GM18873 (cell line): ENCODE results near the gene FBXL7.
"Not testable (repeated sequence)": the region's sequence is repeated elsewhere in the genome, so short reads cannot be mapped to it uniquely, and the experiment has no call there.

Experiments used
- ATAC-seq: cut with Tn5 transposase; IDR thresholded peaks from one replicate; pipeline ENCODE4 v1.9.1; 2021; ENCODE audit warnings: mild to moderate bottlenecking, moderate library complexity, moderate number of reproducible peaks; ENCODE audit not compliant: unreplicated experiment, low FRiP score

Gene FBXL7

DNA sequence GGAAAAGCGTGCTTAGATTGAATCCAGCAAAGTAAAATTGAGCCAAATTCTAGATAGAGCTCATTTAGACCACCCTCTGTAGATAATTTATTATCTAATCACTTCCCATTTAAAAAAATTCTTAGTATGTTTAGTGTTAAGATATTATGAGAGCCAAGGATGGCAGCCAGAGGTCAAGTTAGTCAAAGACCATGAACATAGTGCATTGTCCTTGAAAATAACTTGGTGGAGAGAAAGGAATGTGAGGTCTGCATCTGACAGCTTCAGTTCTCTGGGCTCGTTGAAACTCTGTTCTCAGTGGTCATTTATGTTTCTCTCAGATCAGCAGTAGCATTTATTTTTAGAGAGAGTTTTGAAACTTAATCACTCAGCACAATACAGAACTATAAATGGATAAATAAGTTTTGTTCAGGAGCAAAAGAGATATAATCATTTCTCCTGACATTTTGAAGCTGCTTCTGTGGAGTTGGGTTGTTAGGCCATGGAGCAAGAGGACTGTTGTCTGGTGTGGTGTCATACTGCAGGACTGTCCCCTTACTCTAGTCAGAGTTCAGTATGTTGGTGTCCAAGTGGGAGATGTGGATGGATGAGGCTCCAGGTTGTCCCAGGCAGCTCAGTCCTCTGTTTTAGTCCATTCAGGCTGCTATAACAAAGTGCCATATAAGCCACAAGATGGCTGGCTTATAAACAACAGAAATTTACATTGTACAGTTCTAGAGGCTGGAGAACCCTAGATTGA lies 337.7 kb downstream of the FBXL7 start:
- ATAC-seq = no peak

DNA sequence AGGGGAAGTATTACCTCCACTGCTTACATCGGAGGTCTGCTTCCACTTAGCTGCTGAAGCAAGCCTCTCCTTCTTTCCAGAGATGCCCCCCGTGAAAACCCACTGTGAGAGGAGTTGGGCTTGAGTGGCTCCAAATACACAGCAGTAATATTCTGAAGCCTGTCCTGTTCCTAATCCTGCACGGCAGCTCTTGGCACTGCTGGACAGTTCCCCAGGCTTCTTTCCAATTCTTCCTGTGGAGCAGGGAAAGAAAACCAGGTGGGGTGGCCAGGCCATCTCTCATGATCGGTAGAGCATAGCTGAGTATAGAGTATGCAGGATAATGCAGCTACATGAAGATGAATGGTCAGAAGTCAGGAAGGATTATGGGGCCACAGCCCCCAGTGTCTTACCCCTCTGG lies 344.3 kb downstream of the FBXL7 start:
- ATAC-seq = no peak

DNA sequence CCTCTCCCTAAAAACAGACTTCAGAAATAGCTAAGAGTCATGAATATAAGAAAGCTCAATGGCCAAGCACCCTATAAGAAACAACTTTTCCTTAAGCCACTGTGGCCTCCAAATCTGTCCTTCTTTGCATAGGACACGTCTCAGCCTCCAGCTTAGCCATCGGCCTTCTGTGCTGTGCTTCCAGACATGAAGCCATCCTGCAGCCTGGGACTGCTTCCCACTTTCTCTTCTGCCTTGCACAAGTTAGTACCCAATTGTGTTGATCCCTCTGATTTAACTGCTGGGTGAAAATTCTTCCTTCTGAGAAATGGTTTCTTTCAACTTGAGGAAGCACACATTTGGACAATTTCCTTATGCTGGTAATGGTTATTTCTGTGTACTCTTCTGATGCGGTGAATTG lies 344.9 kb downstream of the FBXL7 start:
- no peak for ATAC-seq

DNA sequence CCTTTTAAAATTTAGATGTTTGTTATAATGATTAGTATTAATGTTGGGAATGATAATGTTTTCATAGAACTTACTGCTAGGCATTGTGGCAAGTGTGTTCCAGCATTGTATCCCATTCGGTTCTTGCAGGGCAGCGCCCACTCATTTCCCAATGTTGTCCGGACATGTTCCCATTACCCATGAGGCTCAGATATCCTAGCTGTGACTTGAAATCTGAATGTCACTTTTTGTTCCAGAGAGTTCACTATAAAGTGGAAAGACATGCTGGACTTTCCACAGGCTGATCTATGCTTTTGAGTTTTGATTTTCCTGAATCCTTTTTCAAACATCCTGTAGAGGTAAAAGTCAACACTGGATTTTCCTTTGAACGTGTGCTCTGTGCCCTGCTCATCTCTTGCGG lies 350.6 kb downstream of the FBXL7 start:
- ATAC-seq = no peak

DNA sequence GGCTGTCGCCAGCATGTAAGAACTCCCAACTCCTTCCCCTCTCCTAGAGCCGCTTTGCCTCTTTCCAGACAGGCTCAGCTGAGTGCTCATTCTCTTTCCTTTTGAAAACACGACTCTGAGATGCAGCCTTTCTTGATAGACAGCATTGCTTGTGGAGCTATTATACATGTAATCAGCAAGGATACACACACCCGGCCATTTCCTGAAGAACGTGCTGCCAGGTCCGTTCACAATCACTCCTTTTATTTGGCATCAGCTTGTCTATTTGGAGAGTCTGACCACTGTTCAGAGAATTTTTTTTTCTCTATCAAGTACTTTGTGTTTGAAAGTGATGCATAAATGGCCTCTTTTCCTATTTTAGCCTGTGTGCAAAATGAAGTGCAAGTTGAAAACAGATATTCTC lies 351.0 kb downstream of the FBXL7 start:
- ATAC-seq = no peak

DNA sequence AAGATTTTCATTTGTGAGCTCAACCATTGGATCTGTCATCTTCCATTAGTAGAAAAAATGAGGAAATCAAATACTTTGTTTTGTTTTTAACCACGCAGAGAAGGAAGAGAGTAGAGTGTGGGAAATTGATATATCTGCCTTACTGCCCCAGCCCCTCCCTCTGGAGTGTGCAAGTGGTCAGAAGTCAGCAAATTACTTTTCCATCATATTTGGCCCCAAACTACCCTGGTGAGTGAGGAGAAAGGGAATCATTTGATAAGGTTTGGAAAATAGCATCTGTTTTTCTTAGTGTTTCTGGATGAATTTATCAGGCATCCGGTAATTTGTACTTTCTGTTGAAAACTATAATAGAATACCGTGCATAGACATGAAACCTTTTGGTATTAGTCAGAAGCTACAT lies 352.2 kb downstream of the FBXL7 start:
- no peak for ATAC-seq

DNA sequence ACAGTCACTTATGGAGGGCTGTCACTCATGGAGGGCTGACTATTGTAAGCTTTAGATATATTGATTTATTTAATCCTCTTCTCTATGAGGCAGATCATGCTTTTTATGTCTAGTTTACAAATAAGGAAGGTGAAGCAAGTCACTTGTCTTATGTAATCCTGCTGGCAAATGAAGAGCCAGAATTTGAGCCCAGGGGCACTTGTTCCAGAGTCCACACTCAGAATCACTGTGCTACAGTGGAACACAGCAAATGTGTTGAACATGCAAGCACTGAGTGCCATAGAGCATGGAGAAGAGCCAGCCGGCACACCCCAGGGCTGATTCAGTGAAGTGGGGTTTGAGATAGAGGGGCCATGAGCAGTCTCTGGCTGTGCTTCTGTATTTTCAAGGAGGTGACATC lies 353.0 kb downstream of the FBXL7 start:
- ATAC-seq = no peak

DNA sequence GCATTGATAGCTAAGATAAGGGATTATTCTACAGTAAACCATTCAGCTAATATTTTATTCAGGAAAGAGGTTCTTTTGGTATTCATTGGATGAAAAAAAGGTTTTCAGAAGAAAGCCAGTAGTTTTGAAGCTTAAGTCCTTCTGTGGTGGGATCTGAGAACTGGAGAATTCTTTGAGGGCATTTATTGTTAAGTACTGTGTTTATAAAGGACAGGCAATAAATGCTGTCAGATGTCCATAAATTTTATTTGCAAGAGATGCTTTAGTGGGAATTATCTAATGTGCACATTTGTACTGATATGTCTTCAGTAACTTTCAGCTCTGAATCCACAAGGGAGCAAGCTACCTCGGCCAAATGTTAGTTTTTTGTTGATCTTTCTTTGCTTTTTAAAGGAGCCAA lies 358.3 kb downstream of the FBXL7 start:
- no peak for ATAC-seq

DNA sequence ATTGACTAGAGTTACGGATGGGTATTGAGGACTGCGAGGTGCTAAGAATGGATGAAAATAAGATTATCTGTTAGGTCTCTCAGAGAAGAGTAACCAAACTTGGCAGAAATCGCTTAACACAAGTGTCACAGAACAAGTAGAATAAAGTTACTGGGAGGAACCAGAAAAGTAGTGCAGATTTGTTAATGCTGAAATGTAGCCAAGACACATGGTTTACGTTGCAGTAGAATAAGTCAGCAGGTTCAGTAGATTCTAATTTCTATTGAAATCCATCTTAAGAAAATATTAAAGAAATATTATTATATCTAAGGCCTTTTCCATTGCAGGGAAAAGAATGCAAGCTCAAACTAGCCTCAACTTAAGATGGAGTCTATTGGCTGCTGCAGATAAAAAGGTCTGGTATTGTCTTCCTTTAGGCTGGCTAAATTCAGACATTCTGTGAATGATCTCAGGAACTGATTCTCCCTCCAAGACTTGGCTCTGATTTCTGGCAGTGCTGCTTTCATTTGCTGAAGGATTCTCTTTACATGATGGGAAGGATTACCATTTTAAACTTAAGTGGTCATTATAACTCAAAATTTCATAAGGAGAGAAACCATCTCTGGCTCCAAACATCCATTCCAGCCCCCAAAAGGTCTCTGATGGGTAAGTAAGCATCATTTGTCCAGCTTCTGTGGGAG lies 364.7 kb downstream of the FBXL7 start:
- no peak for ATAC-seq

DNA sequence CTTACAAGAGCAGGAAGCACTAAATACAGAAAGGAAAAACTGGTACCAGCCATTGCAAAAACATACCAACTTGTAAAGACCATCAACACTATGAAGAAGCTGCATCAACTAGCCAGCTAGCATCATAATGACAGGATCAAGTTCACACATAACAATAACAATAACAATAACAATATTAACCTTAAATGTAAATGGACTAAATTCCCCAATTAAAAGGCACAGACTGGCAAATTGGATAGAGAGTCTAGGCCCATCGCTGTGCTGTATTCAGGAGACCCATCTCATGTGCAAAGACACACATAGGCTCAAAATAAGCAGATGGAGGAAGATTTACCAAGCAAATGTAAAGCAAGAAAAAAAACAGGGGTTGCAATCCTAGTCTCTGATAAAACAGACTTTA lies 372.3 kb downstream of the FBXL7 start:
- not testable (repeated sequence) for ATAC-seq

DNA sequence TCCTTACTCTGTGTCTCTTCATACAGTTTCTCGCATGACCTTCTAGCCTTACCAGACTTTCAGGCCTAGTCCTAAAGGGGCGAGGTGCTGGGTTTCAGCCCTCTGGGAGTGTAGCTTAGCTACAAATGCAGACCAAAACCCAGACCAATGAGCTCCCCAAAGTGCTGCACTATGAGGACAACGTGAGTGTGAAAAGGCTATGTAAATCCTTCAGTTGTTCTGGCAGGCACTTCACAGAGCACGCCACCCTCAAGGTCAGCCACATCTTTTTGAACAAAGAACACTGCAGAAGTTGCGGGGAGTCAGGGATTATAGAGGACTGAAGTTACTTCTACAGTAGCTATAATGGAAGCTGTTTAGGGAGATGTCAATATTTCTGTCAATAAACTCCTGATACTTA lies 377.9 kb downstream of the FBXL7 start:
- no peak for ATAC-seq

DNA sequence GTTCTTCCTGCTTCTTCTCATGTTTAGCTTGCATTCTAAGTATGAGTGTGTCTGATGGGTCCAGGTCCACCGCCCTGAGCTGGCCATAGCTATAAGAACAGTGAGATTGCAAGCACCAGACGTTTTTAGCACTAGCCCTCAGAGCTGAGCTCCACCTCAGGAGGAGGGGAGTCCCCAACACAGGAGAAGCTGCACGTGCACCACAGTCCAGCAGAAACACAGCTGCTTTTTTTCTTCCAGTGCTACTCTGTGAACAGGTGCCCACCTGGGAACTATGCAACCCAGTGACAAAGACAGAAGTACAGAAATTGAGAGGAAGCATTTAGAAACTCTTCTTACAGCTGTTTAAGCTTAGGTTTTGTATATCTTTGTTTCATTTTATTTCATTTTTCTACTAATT lies 380.2 kb downstream of the FBXL7 start:
- ATAC-seq = no peak

DNA sequence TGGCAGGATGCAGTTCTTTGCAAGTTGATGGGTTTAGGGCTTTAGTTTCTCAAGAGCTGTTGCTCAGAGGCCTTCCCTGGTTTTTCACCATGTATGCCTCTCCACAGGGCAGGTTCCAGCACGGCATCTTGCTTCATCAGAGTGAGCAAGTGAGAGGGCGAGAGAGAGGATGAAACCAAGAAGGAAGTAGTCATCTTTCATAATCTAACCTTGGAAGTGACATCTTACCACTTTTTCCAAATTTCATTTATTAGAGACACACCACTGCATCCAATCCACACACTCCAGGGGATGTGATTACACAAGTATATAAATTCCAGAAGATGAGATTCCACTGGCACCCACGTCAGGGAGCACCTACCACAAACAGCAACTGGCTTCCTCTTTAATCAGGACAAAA lies 385.2 kb downstream of the FBXL7 start:
- ATAC-seq = no peak

DNA sequence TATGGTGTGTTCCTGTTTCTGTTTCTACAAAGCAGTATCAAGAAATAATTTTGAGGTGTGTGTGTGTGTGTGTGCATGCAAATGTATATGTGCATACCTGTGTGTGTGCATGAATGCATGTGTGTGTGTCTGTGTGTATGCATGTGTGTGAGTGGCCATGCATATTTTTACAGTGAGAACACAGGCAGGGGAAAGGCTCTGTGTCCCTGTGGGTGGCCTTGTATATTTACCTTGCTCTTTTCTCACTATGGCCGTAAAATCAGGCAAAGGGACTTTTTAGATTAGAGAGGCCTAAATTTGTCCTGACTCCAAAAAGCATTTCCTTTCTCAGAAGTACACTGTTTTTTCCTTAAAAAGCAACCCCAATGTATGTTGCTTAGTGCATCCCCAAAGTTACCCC lies 386.2 kb downstream of the FBXL7 start:
- no peak for ATAC-seq

DNA sequence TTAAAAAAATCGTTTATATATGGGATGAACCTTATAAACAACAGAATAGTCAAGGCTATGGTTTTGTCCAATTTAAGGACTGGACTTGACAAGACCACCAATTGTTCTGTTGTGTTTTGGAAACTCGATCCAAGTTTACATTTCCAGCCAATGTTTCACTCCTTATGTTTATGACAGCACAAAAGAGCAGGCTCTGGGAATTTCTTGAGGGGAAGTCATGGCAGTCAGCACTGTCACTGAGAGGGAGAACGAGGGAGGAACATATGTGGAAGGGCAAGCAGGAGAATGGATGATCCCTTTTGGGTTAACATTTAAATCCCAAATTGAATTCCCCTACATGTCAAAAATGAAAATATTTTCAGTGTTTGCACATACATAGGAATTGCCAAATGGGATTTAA lies 387.1 kb downstream of the FBXL7 start:
- no peak for ATAC-seq

DNA sequence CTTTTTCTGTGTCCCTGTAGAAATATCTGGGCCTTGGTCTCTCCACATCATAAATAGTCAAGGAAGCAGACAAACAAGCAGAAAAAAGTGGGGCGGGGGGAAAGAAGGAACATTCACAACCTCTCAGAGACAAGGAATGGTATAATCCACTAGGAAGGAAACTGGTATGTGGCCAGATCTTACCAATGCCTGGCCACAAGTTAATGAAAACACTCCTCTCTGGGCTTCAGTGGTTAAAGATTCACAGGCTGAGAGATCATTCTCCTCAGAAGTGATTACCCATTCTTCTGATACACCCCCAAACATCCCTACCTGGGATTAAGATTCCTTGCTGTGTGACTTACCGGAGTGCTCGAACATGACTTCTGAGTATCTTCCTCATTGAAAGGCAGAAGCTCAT lies 389.0 kb downstream of the FBXL7 start:
- ATAC-seq = no peak

DNA sequence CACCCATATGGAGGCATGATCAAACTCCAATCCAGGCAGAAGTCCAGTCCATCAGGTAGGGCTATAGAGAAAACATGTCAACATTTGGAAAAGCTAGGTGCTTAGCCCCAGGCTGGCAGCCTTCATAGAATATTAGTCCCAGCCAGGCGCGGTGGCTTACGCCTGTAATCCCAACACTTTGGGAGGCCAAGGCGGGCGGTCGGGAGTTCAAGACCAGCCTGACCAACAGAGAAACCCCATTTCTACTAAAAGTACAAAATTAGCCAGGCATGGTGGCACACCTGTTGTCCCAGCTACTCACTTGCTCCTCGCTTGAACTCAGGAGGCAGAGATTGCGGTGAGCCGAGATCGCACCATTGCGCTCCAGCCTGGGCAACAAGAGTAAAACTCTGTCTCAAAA lies 393.9 kb downstream of the FBXL7 start:
- ATAC-seq = no peak

DNA sequence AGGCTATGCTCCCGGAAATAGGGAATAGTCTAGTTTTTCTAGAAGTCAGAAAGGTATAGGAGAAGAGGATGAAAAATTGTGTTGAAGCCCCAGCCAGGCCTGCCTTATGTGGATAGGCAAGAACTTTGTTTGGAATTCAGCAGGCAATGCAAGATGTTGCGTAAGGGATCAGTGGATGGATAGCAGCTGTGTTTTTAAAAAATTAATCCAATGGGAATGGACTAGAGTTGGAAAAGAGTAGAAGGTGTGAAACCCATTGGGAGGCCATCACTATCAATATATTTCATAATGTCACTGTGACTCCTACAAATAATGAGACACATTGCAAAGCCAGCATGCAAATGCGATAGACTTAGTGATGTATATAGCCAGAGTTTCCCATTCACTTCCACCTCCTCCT lies 397.7 kb downstream of the FBXL7 start:
- no peak for ATAC-seq

DNA sequence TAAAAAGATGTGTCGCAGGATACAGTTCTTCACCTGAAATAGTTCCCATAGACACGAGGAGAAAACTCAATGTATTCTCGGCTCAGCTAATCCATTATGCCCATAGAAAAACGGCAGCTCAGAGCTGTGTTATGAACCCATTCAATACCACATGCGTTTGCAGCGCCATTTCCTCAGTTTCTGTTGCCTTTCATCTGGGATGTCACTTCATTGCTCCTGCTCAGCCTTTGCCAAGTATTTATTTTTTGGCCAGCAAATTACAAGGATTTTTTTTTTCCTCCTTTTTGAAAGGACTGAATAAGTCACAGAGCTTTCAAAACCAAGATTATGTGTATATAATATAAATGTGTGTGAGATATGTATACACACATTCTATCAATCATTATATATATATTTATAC lies 398.7 kb downstream of the FBXL7 start:
- no peak for ATAC-seq

DNA sequence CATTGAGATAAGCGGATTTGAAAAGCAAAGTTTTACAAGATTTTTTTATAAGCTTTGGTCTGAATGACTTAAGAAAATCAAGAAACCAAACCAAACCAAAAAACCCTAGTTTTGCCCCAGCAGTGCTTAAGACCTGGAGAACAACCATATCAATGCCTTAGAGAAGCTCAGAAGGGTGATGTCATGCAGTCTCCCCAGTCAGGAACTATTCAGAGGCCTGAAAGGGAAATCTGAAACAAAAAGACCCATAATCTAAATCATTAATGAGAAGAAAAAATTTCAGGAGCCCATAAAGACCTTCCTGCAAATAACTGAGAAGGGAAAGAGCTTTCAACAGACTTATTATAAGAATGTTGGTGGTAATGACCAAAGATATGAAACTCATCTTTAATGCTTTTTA lies 399.5 kb downstream of the FBXL7 start:
- ATAC-seq = no peak

DNA sequence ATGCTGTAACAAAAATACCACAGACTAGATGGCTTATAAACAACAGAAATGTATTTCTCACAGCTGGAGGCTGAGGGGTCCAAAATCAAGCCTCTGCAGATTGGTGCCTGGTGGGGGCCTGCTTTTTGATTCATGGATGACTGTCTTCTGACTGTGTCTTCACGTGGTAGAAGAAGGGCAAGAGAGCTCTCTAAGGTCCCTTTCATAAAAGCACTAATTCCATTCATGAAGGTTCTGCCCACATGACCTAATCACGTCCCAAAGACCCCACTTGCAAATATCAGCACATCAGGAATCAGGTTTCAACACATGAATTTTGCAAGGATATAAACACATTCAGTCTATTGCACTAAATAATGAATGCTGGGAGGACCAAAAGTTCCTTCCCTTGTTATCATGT lies 401.2 kb downstream of the FBXL7 start:
- ATAC-seq = no peak

DNA sequence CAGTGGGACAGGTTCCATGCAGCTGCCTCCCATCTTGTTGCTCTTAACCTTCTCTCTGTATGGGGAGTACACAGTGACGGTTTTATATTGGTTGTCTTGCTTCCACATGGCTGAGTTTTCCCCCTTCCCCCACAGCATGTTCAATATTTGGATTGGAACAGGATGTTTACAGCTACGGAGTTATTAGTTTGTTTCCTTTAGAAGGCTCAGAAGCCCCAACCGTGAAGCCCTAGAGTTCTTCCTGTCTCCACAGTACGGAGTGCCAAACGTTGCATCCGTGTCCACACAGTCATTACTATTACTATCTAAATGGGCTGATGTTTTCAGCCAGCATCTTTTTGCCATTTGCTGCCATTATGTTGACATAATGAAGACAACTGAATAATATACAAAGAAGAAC lies 402.1 kb downstream of the FBXL7 start:
- ATAC-seq = no peak
